ENCODE measurements around the gene MKRN2OS. TPM values are rescaled to one million over a fixed set of nuclear protein-coding genes. Genes with fewer than 3 reads are reported as not detected.

The MKRN2OS gene
- total RNA-seq, 1 experiment from 2014 or later, result not detected

DNA sequence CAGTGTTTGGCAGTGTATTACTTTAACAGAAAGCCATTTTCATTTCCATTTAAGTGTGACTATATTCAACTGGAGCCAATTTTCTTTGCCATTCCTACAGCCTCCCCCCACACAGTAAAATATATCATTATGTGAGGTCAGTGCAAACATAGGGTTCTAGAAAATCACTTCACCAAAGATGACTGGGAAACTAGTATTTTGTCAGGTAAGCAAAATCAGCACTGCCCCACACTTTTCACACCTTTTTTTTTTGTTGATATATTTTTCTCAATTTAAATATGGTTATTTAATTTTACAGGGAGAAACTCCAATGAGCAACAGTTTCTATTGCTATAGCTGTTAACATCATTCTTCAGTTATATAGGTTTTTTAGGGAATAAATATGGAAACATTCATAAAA, 29.7 kb downstream of the MKRN2OS start:
- no peak for DNase-seq (ENCODE audit: low read depth)

DNA sequence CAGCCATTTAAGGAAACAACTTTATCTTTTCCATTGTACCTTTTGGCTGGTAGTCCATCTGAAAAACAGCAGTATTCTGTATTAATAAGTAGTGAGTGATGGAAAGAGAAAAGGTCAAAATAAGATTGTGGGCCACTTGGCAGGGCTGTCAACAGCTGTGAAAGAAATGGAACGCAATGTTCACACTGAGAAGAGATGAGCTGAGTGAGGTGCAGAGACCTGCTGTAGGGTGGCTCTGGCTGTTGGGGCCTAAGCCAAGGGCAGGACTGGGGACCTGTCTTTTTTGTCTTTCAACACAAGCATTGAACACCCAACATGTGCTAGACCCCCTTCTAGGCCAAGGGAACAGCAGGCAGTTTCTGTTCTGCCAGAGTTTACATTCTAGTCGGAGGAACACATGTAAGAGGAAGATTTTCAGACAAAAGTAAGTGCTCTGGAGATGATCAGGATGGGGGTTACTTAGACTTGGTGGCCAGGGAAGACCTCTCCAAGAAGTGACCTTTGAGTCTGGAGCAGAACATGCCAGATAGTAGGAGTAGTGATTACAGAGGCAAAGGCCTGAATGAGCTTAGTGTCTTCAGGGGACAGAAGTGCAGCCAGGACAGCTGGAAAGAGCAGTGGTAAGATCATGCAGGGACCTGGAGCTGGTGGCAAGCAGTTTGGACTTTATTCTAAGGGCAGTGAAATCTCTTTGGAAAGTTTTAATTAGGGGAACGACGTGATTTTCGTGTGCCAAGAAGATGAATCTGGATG, 31.4 kb downstream of the MKRN2OS start:
- no peak for DNase-seq (ENCODE audit: low read depth)

DNA sequence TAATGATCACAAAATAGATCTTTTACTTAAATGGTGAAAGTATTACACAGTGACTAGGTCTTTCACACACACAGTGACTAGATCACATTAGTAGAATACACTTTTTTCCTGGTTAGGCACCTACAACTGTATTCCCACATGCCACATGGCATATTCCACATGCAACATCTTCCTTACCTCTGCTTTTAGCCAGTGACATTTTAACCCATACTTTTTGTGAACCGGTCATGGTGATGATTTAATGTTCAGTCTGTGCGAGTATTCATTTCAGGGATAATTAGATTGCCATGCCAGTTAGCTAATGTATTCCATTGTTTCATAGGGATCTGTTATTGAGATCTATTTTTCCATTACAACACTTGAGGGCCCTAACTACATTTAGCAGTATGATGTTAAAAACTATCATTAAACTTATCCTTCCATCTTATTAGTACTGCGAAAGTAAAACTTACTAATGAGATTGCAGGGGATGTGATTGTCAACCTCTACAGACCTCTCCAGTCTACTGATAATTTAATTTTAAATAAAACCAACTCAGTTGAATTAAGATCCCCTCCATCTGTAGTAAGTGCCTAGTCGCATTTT, 32.7 kb downstream of the MKRN2OS start:
- DNase-seq (ENCODE audit: low read depth), result no peak

DNA sequence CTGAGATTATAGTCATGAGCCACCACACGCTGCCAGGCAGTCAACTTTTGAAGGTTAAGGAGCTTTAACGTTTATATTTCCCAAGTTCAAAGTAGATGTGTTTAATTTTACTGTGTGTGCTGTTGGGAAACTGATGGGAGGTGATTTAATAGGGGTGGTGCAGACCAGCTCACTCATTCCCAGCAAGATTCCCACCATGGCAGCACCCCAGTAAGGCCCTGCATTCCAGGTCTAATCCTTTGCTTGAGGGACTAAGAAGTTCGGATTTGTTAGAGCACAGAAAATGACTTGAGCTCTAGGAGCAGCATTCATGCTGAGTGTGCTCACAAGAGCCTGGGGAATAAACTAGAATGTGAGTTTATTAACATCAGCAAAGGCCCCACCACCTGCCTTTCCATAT, 35.8 kb downstream of the MKRN2OS start:
- no peak for DNase-seq (ENCODE audit: low read depth)

DNA sequence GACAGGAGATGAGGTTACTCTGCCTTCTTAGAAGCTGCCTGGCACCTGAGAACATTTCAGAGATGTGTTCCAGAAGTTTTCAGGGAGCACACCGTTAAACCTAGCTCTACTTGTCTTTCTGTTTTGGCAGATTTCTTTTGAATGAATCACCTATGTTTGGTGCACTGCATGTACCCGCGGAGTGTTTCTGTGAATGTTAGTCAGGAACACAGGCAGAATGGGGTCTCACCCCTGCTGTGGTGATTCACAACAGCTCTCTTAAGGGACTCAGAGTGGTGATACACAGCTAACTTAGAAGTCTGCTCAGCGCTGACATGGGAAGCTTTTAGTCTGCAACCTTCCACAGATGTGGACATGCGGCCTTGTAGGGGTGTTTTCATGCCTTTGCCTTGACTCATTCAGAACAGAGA, 37.0 kb downstream of the MKRN2OS start:
- DNase-seq (ENCODE audit: low read depth), result peak; percentile 95

DNA sequence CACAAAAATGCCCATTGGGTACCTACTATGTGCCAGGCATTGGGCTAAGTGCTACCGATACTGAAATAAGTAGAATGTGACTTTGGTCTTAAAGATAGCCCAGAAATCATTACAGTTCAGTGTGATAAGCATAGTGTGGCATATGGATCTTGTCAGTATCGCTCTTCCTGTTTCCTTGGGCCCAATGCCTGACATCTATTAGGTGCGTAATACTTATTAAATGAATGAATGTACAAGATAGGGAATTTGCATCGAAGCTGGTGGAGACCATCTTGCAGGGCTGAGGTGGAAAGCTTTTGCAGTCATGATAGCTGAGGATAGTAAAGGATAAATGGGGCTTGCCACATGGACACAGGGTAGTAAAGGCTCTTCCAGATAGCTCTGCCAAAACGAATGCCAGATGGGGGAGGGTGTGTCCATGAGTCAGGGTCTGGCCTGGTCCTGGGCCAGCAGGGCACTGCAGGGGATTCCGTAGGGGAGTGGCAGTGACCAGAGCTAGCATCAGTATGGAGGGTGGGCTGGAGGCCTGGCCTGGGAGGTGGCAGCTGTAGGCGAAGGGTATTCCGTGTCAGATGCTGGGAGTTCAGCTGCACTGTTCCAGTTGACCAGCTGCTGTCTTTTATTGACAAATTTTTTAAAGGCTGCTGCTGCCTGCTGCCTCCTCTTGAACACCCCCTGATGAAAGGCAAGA, 37.6 kb downstream of the MKRN2OS start:
- peak; percentile 74 for DNase-seq (ENCODE audit: low read depth)

DNA sequence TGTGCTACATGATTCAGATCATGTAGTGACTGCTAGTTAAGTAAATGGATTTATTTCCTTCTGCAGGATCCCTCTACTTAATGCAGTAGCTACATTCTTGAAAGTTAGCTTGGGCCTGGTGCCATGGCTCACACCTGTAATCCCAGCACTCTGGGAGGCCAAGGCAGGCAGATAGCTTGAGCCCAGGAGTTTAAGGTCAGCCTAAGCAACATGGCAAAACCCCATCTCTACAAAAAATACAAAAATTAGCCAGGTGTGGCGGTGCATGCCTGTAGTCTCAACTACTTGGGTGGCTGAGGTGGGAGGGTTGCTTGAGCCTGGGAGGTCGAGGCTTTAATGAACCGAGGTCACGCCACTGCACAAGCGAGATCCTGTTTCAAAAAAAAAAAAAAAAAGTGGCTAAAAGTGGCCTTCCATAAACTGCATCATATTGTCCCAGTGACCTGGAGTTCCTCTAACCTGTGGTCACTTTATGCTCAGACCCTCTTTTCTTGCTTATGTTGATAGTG, 39.0 kb downstream of the MKRN2OS start:
- DNase-seq (ENCODE audit: low read depth), result no peak

DNA sequence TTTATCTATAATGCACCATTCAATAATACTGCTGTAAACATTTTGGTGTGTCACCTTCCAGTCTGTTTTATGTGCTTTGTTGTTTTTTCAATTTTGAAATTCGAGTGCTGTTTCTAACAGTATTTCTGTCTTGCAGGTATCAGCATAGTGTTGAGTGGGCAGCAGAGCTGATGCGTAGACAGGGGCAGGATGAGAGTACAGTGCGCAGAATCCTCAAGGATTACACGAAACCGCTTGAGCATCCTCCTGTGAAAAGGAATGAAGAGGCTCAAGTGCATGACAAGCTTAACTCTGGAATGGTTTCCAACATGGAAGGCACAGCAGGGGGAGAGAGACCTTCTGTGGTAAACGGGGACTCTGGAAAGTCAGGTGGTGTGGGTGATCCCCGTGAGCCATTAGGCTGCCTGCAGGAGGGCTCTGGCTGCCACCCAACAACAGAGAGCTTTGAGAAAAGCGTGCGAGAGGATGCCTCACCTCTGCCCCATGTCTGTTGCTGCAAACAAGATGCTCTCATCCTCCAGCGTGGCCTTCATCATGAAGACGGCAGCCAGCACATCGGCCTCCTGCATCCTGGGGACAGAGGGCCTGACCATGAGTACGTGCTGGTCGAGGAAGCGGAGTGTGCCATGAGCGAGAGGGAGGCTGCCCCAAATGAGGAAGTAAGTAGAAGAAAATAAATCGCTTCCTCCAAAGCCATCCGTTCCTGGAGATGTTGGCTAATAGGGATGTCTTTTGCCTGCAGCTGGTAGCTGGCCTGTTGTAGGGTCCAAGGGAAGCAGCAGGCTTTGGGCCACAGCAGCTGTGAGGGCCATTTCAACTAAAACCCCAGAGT, 42.0 kb downstream of the MKRN2OS start:
- no peak for DNase-seq (ENCODE audit: low read depth)

DNA sequence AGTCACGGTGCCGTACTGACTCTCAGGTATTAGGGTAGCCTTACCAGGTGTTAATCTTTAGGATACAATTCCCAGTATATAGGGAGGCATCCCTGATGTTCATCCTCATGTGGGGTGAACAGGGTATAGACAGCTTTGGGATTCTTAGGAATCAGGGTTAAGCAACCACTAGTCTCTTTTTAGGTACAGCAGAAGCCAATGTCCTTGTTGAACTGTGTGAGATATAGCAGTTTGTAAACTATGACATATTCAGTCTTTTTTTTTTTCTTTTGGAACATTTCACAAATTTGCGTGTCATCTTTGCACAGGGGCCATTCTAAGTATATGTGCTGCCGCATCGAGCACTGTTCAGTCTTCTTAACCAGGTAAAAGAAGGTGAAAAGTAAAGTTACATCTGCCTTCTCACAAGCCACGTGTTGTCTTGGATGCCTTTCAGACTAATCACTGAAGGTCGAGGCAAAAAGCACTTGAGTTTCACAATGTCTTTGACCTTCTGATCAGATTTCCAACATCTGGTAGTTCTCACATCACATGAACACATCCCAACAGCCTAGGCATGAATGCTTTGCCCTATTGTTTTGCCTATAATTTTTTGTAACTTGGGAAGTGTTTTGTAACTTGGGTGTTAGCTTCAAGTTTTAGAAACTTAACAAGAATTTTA, 43.8 kb downstream of the MKRN2OS start:
- no peak for DNase-seq (ENCODE audit: low read depth)

DNA sequence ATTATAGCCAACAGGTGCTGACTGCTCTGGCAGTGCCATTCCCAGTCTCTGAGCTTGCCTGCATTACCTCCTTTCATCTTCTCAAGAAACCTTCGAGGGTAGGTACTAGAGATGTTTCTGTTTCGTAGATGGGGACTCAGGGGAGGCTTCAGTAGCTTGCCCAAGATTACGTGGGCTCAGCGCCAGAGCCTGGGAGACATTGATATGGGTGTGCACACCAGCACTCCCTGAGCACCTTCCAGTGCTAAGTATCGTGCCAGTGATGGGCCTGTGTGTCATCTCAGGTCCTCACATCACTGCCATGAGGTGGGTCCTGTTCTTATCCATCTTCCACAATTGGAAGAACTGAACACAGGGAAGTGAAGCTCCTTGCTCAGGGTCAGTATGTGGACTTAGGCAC, 45.8 kb downstream of the MKRN2OS start:
- no peak for DNase-seq (ENCODE audit: low read depth)

DNA sequence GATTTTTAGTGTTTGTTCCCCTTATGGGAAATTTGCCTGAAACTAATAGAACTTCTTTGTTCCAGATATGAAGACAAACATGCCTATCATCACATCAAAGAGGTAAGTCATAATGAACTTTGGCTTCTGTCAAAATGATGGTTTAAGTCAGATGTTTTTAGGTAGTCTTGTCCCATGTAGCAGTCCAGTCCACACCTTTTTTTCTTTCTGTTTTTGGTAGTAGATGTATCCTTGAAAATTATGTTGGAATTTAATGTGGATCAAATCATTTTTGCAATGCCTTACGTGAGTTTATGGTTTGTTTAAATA, 48.9 kb downstream of the MKRN2OS start:
- no peak for DNase-seq (ENCODE audit: low read depth)

DNA sequence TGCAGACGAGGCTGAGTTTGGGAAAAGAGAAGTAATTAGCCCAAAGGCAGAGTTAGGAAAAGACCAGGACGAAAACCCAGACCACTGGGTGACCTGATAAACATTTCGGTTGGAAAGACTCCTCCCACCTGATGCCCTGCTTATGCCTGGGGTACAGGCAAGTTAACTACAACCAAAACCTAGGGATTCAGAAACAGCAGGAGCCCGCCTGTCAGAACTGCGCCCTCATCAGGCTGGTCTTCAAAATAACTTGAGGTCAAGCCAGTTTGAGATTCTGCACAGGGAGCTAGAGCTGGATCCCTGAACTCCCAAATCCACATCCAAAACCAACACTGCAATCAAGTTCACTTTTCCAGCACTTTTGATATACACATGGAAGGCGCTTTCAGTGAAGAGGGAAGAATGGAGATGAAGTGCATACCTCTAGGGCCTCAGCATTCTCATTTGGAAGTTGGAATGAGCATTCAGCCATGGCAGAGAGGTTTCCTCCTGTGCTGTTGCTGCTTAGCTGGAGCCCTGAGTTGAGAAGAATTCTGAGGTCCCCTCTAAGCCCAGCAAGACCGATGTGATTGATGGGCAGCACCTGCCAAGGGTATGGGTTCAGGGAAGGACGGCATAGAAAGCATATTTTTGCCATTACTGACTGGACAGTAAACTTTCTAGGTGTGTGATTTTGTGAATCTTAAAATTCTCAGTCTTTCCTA, 49.4 kb downstream of the MKRN2OS start:
- no peak for DNase-seq (ENCODE audit: low read depth)

DNA sequence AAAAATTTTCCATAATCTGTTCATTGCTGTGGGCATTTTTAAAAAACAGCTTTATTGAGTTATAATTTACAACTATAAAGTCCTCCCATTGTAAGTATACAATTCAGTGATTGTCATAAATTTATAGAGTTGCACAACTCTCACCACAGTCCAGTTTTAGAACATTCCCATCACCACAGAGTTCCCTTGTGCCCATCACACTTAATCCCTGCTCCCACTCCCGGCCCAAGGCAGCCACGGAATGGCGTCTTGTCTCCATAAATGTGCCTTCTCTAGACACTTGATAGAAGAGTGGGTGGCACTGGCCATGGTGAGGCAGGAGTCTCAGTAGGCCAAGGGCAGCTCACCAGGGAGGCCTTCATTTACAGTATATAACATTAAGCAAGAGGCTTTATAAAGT, 54.8 kb downstream of the MKRN2OS start:
- no peak for DNase-seq (ENCODE audit: low read depth)

DNA sequence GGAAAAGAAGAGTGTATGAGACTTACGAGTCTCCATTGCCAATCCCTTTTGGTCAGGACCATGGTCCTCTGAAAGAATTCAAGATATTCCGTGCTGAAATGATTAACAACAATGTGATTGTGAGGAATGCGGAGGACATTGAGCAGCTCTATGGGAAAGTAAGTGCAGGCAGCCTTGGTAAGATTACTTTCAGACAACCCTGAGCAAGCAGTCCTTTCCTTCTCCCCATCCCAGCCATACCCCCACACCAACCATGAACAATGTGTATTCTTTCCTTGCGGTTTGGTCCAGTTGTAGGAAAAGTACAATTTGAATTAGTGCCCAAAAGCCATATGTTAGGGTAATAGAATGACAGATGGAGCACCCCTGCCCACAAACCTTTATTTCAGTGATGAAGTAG, 55.5 kb downstream of the MKRN2OS start:
- no peak for DNase-seq (ENCODE audit: low read depth)

Small RNA genes within 50 kb of the gene (small RNA-seq; reads per million reads assigned to genes)
- not detected for gene RF00017
- 0.09 reads per million for gene RNA5SP123
- gene RNU6-377P, result not detected

Other genes with a start within 250 kb of the MKRN2OS start
- gene TSEN2, start 61.0 kb downstream of the MKRN2OS start, total RNA-seq (2014; rRNA removed; shearing (Covaris generic)), result 14.8 and 20.2 TPM in 2 replicates
- gene MKRN2, start 11.6 kb upstream of the MKRN2OS start, total RNA-seq (2014; rRNA removed; shearing (Covaris generic)), result 37.3 and 39.3 TPM in 2 replicates
- gene RAF1, start 118.6 kb upstream of the MKRN2OS start, total RNA-seq (2014; rRNA removed; shearing (Covaris generic)), result 110 and 111 TPM in 2 replicates
- not detected in 2 replicates for gene TMEM40, start 213.8 kb upstream of the MKRN2OS start, total RNA-seq (2014; rRNA removed; shearing (Covaris generic))